NCI-H2196 (cell line): Measurements from ENCODE around the gene FOXN1.
"Not testable (repeated sequence)": the region's sequence is repeated elsewhere in the genome, so short reads cannot be mapped to it uniquely, and the experiment has no call there.

Source experiments
- DNase-seq: peaks from one replicate; lab custom pipeline; 2025; ENCODE audit not compliant: unreplicated experiment; lab: John Stamatoyannopoulos, UW

FOXN1 gene

GRCh38 chr17:28505986-28506665, at the start of gene FOXN1:
TSS of gene FOXN1 (plus strand) at chr17:28506348. CDS start at chr17:28523970, 17,622 bp downstream.
- no peak for DNase-seq

GRCh38 chr17:28457890-28458289, 48.3 kb upstream of the FOXN1 start:
- no peak for DNase-seq

- DNase-seq = not testable (repeated sequence)
Measured at GRCh38 chr17:28458881-28459280, 47.3 kb upstream of the FOXN1 start.

- no peak for DNase-seq
Measured at GRCh38 chr17:28460901-28461300, 45.2 kb upstream of the FOXN1 start.

- no peak for DNase-seq
Measured at GRCh38 chr17:28466001-28466400, 40.1 kb upstream of the FOXN1 start.

- no peak for DNase-seq
Measured at GRCh38 chr17:28466521-28467048, 39.6 kb upstream of the FOXN1 start.

- DNase-seq = no peak
Measured at GRCh38 chr17:28467456-28468025, 38.6 kb upstream of the FOXN1 start.

GRCh38 chr17:28468033-28468735, 38.0 kb upstream of the FOXN1 start:
- not testable (repeated sequence) for DNase-seq

GRCh38 chr17:28468781-28469180, 37.4 kb upstream of the FOXN1 start:
- no peak for DNase-seq

- DNase-seq = no peak
Measured at GRCh38 chr17:28469376-28469775, 36.8 kb upstream of the FOXN1 start.

GRCh38 chr17:28470266-28470913, 35.8 kb upstream of the FOXN1 start:
- DNase-seq = no peak

GRCh38 chr17:28470914-28471366, 35.2 kb upstream of the FOXN1 start:
- no peak for DNase-seq

GRCh38 chr17:28471531-28472342, 34.4 kb upstream of the FOXN1 start:
- DNase-seq = no peak

- DNase-seq = no peak
Measured at GRCh38 chr17:28472871-28473497, 33.2 kb upstream of the FOXN1 start.

- no peak for DNase-seq
Measured at GRCh38 chr17:28473542-28473941, 32.6 kb upstream of the FOXN1 start, which contains the start of gene SLC13A2. TSS of gene SLC13A2 (plus strand) at chr17:28473644. CDS start at chr17:28473713, 69 bp downstream.

GRCh38 chr17:28474111-28474531, 32.0 kb upstream of the FOXN1 start:
- DNase-seq = no peak

- no peak for DNase-seq
Measured at GRCh38 chr17:28475151-28475900, 30.8 kb upstream of the FOXN1 start.

GRCh38 chr17:28476076-28476865, 29.9 kb upstream of the FOXN1 start:
- no peak for DNase-seq
